ENCODE results near the gene RETREG1.

The RETREG1 gene

GRCh38 chr5:16521521-16522483 is 95.0 kb downstream of the RETREG1 start:
- no peak for DNase-seq

DNA sequence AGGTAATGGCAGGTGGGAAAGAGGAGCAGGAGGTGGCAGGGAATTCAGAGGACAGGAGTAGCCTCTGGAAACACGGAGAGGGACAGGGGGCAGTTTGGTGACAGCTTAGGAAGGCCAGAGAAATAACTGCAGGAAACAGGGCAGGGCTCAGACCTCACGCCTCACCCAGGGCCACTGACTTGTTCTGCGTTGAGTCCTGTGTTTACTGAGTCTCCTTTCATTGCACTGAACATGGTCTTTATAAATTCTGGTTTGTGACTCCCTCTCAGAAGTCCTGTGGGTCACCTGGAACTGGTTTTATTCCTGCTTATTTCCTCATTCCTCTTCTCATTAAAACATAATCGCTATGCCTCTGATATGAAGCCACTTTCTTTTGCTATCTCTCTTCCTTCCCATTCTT is 96.0 kb downstream of the RETREG1 start:
- no peak for DNase-seq

GRCh38 chr5:16519435-16519834 is 97.4 kb downstream of the RETREG1 start:
- no peak for DNase-seq

GRCh38 chr5:16518606-16519005 is 98.2 kb downstream of the RETREG1 start:
- DNase-seq = no peak

- DNase-seq = no peak
These were observed 101.3 kb downstream of the RETREG1 start for GRCh38 chr5:16515532-16515931.

DNA sequence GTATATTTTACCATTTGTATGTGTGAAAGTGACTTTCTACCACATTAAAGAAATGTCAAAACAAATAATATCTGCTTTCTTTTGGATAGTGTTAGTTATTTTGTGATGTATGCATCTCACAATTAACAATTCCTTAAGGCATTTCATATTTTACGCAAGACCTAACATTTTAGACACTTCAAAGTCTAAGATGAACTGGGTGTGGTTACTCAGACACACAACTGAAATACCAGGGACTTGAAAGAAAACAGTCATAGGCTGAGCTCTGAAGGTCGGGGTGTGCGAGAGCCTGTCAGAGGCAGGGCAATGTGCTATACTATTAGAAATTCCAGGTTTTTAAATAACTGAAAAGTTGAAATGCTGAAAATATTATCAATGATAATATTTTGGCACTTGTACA is 106.7 kb downstream of the RETREG1 start:
- DNase-seq = no peak

- DNase-seq = no peak
These were observed 107.9 kb downstream of the RETREG1 start for GRCh38 chr5:16508730-16509531.

DNA sequence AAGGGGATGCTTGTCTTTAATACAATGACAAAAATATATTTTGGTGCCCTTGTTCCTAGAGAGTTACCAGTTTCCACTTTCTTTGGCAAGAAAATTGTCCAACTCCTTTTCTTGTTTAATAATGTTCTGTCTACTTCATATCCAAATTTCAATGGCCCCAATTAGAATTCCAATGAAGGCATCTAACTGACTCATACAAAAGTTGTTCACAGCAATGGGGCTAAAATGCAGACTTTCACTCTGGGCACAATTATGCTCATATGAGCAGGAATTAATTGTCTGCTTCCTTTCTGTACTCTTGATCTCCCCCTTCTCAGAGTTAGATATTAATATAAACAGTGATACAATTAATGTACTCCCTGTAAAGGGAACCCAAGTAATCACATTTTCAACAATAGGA is 109.1 kb downstream of the RETREG1 start:
- DNase-seq = no peak

DNA sequence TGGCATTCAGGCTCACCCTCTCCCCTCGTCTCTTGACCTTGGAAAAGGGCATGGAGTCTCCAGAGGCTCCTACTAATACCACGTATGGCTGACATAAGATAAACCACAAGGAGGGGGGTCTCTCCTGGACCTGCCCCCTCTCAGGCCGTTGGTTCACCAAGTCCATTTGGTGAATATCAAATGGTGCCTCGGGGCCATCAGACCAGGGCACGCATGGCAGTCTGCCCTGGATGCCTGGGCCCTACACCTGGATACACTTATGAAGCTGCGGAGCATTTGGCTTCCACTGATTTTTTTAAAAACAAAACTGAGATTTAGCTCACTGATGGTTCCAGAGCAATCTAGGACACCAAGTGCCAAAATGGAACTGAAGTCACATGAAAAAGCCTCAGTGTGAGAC is 110.9 kb downstream of the RETREG1 start:
- DNase-seq = no peak

GRCh38 chr5:16505140-16505891 is 111.5 kb downstream of the RETREG1 start:
- DNase-seq = no peak

GRCh38 chr5:16504571-16504970 is 112.2 kb downstream of the RETREG1 start:
- DNase-seq = no peak

DNA sequence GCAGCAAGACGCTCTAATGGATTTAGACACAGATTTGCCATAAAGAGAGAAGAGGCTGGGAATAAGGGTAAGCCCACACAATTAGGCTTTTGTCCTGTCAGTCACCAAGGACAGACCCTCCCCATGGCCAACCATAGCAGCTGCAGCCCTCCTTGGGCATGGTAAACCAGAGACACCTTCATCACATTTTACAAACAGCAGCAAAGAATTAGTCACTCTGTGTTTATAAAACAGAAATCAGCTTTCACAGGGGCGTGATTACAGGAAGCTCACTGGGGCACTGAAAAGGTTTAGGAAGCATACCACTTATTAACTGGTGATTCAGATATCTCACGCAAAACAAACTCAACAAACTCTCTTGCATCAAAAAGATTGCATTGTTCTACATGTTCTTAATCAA is 113.9 kb downstream of the RETREG1 start:
- no peak for DNase-seq

DNA sequence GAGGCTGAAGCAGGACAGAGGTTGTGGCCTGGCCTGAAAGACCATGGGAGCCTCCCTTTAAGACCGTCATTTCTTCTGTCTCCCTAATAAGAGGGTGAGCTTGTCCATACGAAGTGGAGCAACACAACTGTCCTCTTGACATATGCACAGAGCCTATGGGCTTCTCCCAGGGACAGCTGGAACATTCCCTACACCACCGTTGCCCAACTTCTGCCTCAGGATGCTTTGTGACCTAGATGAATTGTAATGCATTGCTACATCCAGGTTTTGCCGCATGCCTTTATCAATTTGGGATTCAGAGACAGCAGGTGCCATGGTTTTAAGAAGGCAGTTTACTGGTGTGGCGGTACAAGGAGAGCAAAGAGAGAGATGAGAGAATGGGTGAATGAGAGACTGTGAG is 116.8 kb downstream of the RETREG1 start:
- no peak for DNase-seq

DNA sequence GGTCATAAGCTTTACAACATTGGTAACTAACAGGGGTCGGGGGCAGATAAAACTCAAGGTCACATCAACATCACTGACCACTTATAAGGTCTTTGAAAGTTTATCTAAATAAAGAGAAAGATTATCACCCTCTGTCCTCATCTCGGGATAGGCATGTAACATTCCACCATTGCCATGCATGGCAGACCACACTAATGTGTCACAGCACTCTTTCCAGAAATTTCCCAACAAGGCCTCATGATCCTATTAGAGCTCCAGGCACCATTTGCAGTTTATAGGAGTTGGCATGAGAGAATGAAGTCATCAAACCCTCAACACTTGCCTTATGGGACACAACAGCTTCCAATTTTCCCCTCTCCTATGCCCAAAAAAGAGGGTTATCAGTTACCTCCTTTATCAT is 119.3 kb downstream of the RETREG1 start:
- DNase-seq = no peak

GRCh38 chr5:16493261-16493660 is 123.5 kb downstream of the RETREG1 start:
- DNase-seq = no peak

- no peak for DNase-seq
These were observed 124.2 kb downstream of the RETREG1 start for GRCh38 chr5:16492398-16493140.

- no peak for DNase-seq
These were observed 125.9 kb downstream of the RETREG1 start for GRCh38 chr5:16490911-16491310.

DNA sequence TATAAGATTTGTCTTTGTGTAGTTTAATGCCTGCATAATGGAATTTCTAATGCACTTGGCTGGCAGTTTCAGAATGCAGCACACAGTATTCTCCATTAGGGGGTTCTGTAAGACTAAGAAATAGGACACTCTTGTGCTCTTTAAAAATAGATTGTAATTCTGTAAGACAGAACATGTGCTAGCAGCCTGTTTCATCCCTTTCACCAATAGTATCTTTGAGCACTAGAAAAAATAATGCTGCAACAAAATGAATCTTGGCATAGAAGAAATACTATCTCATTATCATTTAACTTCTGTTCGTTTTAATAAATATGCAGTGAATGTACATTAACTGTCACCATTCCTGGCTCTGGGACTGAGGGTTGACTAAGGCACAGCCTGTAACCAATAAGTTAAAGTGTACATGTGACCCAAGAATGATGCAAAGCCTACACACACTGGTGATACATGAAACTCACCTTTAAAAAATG is 127.4 kb downstream of the RETREG1 start:
- DNase-seq = no peak

GRCh38 chr5:16487456-16487855 is 129.3 kb downstream of the RETREG1 start:
- DNase-seq = no peak

- no peak for DNase-seq
These were observed 130.1 kb downstream of the RETREG1 start for GRCh38 chr5:16486711-16487111.

GRCh38 chr5:16485656-16486055 is 131.1 kb downstream of the RETREG1 start:
- DNase-seq = no peak

- no peak for DNase-seq
These were observed 132.7 kb downstream of the RETREG1 start for GRCh38 chr5:16484081-16484480.

Data from right forelimb (tissue), 1 donor.